Measurements from ENCODE around the gene ITPR1.

ITPR1 gene

GRCh38 chr3:4720316-4721075 lies 227.3 kb downstream of the ITPR1 start:
- no peak for DNase-seq (ENCODE audit: low spot score)

- DNase-seq (ENCODE audit: low spot score), result no peak
Measured at GRCh38 chr3:4721511-4721911, 228.4 kb downstream of the ITPR1 start.

DNA sequence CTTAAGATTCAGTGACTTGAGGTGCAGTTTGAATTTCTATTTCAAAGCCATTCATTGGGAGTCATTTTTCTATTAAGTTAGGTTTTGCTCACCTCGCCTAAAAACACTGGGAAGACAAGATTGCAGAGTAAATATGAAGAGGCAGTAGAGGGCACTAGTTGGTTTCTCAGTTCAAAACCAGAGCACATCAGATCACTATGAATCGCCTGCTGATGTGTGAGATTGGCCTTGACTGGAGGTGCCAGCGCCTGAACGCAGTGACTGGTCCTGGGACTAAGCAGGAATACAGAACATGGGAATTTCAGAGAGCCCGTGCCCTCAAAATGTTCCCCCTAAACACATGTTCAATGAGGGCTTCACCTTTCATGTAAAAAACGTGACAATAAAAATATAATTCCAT lies 229.0 kb downstream of the ITPR1 start:
- no peak for DNase-seq (ENCODE audit: low spot score)

DNA sequence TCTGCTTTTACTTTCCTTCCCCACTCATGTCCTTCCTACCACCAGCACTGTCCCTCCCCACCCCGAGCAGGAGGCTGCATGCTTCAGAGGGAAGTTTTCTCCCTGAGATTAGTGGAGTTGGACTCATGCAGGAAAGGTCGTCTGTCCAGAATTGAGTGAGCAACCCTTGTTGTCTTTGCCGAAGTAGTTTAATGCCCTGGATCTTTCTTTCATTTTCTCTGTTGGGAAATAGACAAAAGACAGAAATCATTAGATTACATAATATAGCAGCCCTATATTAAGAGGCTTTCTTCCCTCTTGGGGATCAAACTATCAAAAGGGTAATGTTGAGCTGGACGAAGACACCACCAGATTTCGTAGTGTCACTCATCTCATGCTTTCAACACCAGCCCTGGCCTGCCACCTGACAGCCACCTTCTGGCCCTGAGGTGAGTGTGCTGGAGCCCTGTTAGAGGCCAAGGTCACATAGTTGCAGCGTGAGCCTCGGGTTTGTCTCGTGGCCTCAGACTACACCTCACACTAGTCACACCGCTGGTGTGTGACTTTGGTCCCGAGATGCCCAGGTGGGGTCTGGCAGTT lies 231.0 kb downstream of the ITPR1 start:
- DNase-seq (ENCODE audit: low spot score), result no peak

DNA sequence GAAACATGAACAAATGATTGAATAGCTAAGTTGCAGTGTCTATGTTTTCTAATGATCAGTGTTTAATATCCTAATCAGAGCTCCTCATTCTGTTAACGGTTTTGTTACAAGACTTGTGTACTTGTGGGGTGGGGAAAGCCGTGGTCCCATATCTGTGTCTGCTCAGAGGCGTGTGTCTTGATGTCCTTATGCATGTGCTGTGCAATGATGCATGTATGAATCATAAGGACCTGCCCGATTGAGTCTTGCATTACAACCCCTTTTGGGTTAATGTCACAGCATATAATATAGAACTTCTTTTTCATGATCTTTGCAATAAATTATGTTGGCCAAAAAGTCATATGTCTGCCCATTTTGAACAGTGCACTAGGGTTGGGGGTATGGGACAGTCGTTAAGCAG lies 233.4 kb downstream of the ITPR1 start:
- no peak for DNase-seq (ENCODE audit: low spot score)

- DNase-seq (ENCODE audit: low spot score), result no peak
Measured at GRCh38 chr3:4729061-4729973, 236.2 kb downstream of the ITPR1 start.

DNA sequence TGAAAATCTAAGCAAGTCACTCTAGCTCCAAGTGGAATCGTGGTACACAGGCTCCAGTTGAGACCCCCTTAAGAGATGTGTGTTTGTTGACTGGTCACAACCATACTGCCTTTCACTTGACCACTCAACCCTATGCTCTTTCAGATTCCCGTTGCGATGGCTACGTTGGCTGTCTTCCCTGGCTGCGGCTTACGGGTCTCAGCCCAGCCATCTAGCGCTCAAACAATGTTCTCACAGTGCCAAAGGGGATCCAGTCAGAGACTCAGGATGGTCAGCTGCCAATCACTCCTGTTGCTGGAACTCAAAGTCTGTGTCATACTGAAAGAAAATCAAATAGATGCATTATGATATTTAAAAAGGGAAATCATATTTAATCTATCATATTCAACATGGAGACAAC lies 237.6 kb downstream of the ITPR1 start:
- no peak for DNase-seq (ENCODE audit: low spot score)

- DNase-seq (ENCODE audit: low spot score), result no peak
Measured at GRCh38 chr3:4731543-4732111, 238.5 kb downstream of the ITPR1 start.

DNA sequence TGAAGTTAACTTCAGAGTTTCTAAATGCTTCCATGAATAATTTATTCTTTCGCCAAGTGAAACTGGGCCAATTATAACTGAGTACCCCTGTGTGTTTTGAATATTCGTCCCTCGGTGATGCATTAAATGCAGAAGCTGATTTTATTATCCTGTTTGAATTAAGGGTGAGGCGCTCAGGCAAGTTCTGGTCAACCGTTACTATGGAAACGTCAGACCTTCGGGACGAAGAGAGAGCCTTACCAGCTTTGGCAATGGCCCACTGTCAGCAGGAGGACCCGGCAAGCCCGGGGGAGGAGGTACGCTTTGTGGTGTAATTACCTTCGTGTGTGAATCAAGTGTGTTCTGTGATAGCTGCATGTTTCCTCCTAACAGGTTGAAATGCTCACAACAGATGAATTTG lies 239.8 kb downstream of the ITPR1 start:
- DNase-seq (ENCODE audit: low spot score), result no peak

GRCh38 chr3:4734454-4734853 lies 241.3 kb downstream of the ITPR1 start:
- no peak for DNase-seq (ENCODE audit: low spot score)

GRCh38 chr3:4735243-4735642 lies 242.1 kb downstream of the ITPR1 start:
- DNase-seq (ENCODE audit: low spot score), result no peak

DNA sequence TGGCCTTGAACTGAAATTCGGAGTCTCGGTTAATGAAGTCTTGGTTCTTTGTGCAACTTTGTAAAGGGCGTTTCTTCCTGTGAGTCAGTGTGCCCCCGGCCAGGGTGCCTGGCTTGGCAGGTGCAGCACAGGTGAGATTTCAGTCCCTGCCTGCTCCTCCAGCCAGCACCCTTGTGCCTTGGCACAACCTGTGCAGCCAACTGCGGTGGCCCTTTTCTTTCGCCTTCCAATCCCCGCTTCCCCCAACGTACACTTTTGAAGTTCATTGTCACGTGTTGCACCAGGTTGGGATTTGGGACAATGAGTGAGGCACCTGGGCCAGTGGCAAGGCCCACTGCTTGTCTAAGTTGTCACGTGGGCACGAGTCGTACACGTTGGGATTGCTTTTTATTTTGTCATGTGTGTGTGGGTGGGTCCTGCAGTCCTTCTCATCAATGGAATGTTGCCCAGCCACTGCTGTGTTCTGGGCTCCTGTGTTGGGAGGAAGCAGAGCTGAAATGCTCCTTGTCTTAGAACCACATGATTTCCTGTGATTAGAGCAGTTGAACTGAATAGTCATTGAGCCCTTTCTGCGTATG lies 243.2 kb downstream of the ITPR1 start:
- no peak for DNase-seq (ENCODE audit: low spot score)

DNA sequence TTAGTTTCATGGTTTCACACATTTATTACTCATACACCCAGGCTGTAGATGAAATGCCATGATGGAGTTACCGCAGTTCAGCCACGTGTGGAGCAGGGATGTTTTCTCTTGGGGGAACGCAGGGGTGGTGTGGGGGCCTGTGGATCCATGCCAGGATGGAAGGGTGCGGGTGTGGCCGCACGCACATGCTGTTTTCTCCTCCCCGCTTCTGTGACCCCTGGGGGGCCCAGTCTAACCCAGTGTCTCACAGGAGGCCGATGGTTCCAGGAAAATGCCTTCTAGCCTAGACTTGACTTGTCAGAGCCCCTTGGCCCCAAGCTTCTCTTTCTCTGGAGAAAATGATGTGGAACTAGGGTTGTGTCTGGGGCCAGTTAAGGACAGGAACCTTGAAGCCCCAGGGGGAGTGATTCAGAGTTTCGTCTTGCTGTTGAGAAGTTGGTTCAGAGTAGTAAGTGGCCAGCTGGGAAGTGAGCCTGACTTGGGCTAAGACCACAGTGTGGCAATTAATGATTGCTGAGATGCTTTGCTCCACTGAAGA lies 245.7 kb downstream of the ITPR1 start:
- DNase-seq (ENCODE audit: low spot score), result no peak

GRCh38 chr3:4739289-4740236 lies 246.4 kb downstream of the ITPR1 start:
- no peak for DNase-seq (ENCODE audit: low spot score)

DNA sequence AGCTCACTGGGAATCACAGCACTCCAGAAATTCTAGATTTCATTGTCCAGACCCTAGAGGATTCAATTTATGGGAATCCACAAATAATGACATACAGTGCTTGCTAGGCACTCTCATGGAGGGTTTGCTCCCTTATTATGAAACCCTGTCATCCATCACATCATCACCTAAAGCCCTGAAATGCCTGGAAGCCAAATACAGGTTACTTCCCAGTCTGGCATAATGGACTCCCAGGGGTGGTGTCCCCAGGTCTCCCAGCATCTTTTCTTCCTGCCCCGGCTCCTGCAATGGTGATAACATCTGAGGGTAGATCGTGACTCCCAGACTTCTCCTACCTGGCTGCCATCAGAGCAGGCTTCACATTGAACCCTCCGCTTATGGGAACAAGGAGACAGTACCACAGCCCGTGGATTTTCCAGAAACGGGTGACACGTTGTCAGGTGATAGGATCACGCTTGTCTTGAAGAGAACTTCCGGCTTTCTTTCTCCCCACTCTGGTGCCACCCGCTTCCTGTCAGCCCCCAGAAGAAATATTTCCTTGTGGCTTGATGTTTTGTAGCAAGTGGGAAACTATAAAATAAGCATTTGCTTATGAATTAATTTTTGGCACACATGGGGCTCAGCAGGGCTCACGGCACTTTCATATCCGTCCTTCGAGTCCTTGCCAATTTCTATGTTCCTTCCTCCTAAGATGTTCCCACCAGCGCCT lies 247.4 kb downstream of the ITPR1 start:
- no peak for DNase-seq (ENCODE audit: low spot score)

DNA sequence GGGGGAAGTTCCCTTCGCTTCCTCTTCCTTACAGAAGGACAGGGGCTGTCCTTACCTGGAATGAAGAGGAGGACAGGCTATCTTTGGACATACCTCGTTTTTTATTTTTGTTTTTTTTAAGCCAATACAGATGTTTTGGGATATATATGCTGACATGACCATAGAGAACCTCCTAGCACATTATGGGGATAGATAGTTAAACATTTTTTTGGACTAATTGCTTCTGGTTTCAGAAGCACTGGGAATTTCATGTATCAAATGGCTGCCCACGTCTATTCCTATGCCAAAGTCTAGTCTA lies 247.9 kb downstream of the ITPR1 start:
- no peak for DNase-seq (ENCODE audit: low spot score)

DNA sequence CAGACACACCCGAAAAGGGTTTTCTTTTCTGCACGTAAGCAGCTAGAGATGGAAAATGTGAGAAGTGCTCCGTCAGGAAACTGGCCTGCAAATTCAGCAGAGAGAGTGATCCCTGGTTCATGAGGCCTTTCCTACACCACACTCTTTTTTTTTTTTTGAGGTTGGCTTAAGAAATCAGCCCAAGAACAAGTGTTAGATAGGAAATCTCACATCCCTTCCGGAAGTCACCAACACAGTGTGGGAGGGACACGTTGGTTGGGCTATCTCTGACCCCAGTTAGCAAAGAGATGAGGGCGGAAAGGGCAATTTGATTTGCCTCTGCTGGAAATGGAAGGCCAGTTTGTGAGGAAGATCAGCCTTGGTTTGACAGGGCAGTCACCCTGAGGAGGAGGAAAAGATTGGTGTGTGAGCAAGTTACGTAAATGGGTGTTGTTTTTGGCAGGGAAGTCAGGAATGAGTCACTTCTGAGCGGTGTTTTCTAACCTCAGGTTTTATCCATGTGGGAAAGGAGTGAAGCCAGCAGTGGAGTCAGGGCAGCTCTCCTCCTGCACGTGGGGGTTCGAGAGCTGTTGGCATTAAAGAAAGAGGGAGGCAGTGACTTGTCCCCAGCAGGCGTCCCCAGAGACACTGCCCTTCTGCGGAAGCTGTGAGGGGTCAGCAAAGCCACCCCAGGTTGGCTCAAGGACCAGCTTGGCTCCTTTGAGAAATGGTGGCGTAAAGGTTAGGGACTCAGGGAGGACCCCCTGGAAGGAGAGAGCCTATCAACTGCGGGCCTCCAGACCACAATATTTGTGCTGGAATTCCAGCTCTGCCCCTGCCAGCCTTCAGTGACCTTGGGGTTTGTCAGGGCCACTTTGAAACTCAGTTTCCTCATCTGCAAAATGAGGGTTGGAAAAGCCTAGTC lies 248.5 kb downstream of the ITPR1 start:
- DNase-seq (ENCODE audit: low spot score), result no peak

DNA sequence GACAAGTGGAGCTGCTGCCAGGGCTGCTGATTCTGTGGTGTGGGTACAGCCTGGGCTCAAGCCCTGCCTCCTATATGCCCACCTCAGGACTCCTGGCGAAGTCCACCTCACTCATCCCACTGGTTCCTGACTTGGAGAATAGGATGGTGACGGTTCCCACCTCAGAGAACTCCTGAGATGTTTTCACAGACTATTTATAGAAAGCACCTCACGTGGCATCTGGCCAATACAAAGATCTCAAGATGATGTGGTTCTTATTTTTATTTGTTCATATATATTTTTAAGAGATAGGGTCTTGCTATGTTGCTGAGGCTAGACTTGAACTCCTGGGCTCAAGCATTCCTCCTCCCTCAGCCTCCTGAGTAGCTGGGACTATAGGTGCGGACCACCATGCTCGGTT lies 249.2 kb downstream of the ITPR1 start:
- DNase-seq (ENCODE audit: low spot score), result no peak

DNA sequence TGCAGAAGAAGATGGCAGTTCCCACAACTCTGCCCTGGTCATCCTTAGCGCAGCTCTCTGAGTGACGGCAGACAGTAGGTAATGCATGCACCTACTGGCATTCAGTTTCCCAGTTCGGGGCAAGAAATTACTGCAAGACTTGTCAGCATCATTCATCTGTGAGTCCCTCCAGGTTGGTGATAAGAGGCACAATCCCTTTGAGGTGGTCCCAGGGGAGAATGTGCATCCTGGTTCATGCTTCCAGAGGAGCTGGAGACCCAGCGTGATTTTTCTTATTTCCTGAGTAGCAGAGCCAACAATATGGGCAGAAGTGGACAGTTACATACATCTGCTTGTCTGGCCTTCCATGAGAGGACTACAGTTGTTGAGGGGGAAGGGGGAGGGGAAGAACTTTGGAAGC lies 250.2 kb downstream of the ITPR1 start:
- DNase-seq (ENCODE audit: low spot score), result no peak

Measured in ecto neural progenitor cell (in vitro differentiated cells).